Adrenal gland (tissue), 12 donors: ENCODE results near the gene CEP78. TPM values are rescaled to one million over a fixed set of nuclear protein-coding genes. Genes with fewer than 3 reads are reported as not detected.

Experiments
- DNase-seq, 7 donors: peaks; one replicate each; pipeline ENCODE4 v3.0.0-alpha.2; 2019 to 2020
- H3K27ac ChIP-seq, 5 donors: fragments of 200-600 bp; sonication (generic) in 4 of 5; 1 replicate in 3 of 5; 2 replicates in 2 of 5; pipeline versions ENCODE4 v1.5.1 to v1.8.0; 2016 to 2020; ENCODE audit warnings: mild to moderate bottlenecking in 1 of 5
- H3K27me3 ChIP-seq: fragments of 200-600 bp; 2 replicates; pipeline ENCODE4 v1.8.0; 2021
- H3K36me3 ChIP-seq, 2 donors: fragments of 200-600 bp; replicated peaks in 1 of 2; 1 replicate in 1 of 2; 2 replicates in 1 of 2; pipeline versions ENCODE4 v1.5.1 to v1.8.0; 2018 to 2022
- H3K4me1 ChIP-seq, 2 donors: fragments of 200-600 bp; replicated peaks in 1 of 2; 1 replicate in 1 of 2; 2 replicates in 1 of 2; pipeline versions ENCODE4 v1.5.1 to v1.8.0; 2018 to 2021
- H3K4me3 ChIP-seq, 4 donors: fragments of 200-600 bp; sonication (generic) in 3 of 4; one replicate each; pipeline ENCODE4 v1.5.1; 2016 to 2018
- H3K9me3 ChIP-seq, 3 donors: fragments of 200-600 bp; sonication (generic) in 1 of 3; replicated peaks in 1 of 3; 1 replicate in 2 of 3; 2 replicates in 1 of 3; pipeline versions ENCODE4 v1.5.1 to v1.8.0; 2016 to 2021
- CTCF ChIP-seq, 6 experiments: fragments of 450-650 bp in 4 of 6; fragments of 200-600 bp in 2 of 6; sonication (generic) in 1 of 6; IDR thresholded peaks; 1 replicate in 5 of 6; 2 replicates in 1 of 6; pipeline versions ENCODE4 v1.5.1 to v1.8.0; 2016 to 2021; ENCODE audit warnings: antibody characterized with exemption in 6 of 6, mild to moderate bottlenecking in 2 of 6, moderate library complexity in 1 of 6
- POLR2A ChIP-seq, 2 donors: fragments of 450-650 bp; IDR thresholded peaks; one replicate each; pipeline ENCODE4 v1.6.1; 2017; ENCODE audit warnings: antibody characterized with exemption in 2 of 2, mild to moderate bottlenecking in 2 of 2, moderate library complexity in 1 of 2
- WGBS, 4 donors: extraction: QIAGEN DNeasy Blood & Tissue Kit in 2 of 4; methylation state at CpG; one replicate each; pipeline versions ENCODE4 v1.1.5 to v1.1.7; 2013 to 2017; 5-methylcytosine and 5-hydroxymethylcytosine counted together
- intact Hi-C, 2 donors: fragments of 100-400 bp; cut with DNase I; formaldehyde crosslinking; loops; one replicate each; pipeline versions ENCODE4 v1.14.1 to v1.15.0; 2022 to 2023
- polyA plus RNA-seq, 3 donors: library from polyadenylated mRNA; stranded (reverse); fragments of 200-250 nt in 2 of 3; fragments of 350-450 nt in 1 of 3; fragmentation: Illumina TruSeq in 1 of 3; extraction: RNeasy Lipid Tissue Mini Kit (QIAGEN cat#74804) in 1 of 3; gene quantifications; one replicate each; pipeline ENCODE4 v1.2.3, GENCODE V29; 2013 to 2014
- total RNA-seq, 9 donors: library from RNA; depleted of rRNA in 4 of 9; stranded (reverse); fragments of >200 nt in 4 of 9; fragments of 120-200 nt in 1 of 9; fragmentation: NEBNext Ultra II Directional in 1 of 9; extraction: Animal tissue kit (Norgen Biotek cat#: 25700) in 1 of 9; gene quantifications; one replicate each; pipeline versions ENCODE4 v1.1.0 to v1.2.4, GENCODE V29; 2013 to 2023
- donor health status: healthy with polysubstance abuse.
- donor health status: Bipolar disorder and iron deficiency.
- donor health status: DM: yes; HTN: yes; CAD: no.
- donor health status: DM: no; HTN: no; CAD: no.
- donor health status: DM: no; HTN: no; CAD: no.
- donor health status: DM: yes; HTN: yes; CAD: no.

The CEP78 gene
- total and polyA plus RNA-seq, 12 donors = 5.5 to 18.5 (median 10.0) TPM

GRCh38 chr9:78292716-78293497 is 57.0 kb downstream of the CEP78 start:
- Histone ChIP-seq H3K4me3 (no peak overlapping the region), H3K4me1 (peaks cover 6 to 9% of the 10 kb centered on the region in 2 donors), H3K27me3 (no peaks in the 10 kb centered on the region), H3K36me3 (no peaks in the 10 kb centered on the region), H3K9me3 (no peaks in the 10 kb centered on the region), H3K27ac (no peak overlapping the region)
- DNase-seq = no peak
- 88 to 92% (median 91%) methylated on average over 9 of the region's 9 CpGs for WGBS, 4 donors
- no peak for TF ChIP-seq POLR2A (IDR thresholded peaks at IDR 0.05)
- no peak for TF ChIP-seq CTCF (IDR thresholded peaks at IDR 0.05)
- intact Hi-C loops = no loop called here

DNA sequence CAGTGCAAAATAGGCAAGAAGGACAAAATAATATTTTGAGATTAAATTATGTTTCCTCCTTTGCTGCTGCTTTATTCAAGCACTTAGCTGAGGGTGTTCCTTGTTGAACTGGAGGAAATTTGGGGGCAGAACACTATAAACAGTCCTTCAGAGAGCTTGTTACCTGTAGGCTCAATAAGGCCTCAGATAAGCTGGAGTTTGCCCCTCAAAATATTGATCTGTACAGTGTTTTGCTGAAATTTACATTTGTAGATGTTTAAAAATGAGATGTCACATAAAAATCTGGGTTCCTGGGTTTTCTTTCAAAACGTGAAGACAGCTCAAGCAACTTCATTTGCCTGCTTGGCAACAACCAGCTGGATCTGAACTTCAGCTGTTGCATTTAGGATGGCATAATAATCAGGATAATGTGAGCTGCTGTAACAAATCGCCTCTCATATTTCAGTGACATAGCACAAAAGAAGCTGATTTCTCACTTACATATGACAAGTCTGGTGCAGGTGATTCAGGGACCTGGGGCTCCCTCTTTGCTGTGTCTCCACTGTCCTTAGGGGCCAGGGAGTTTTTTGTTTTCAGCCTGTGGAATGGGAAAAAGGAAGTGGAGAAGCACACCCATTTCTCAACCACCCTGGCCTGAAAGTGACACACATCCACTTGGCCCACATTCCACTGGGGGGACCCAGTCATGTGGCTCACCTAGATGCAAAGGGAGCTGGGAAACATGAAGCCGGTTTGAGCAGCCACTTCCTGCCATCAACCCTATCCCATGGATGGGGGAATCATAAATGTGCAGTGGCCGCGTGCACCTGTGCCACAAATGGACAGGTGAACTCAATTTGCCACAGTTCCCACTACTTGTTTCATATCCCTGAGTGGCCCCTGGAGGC is 58.7 kb downstream of the CEP78 start:
- H3K9me3 ChIP-seq = no peaks in the 10 kb centered on the region
- intact Hi-C loops = no loop called here

GRCh38 chr9:78295177-78295575 is 59.3 kb downstream of the CEP78 start:
- no peaks in the 10 kb centered on the region for H3K36me3 ChIP-seq
- TF ChIP-seq CTCF (IDR thresholded peaks at IDR 0.05) (no peak), POLR2A (IDR thresholded peaks at IDR 0.05) (no peak)
- peak overlapping the region in 2 of 5 donors; percentile 85 to 89 for H3K27ac ChIP-seq
- no peaks in the 10 kb centered on the region for H3K27me3 ChIP-seq
- intact Hi-C loops = no loop called here
- WGBS, 4 donors = 80 to 92% (median 87%) methylated on average over 3 of the region's 3 CpGs
- peak in 1 of 7 donors; percentile 49 for DNase-seq
- H3K4me3 ChIP-seq = no peak overlapping the region
- peaks cover 12 to 13% of the 10 kb centered on the region in 2 donors for H3K4me1 ChIP-seq
- H3K9me3 ChIP-seq = no peaks in the 10 kb centered on the region

More for the DNA sequence above, 58.7 kb downstream of the CEP78 start:
- no peak overlapping the region for H3K27ac ChIP-seq
- H3K36me3 ChIP-seq = no peaks in the 10 kb centered on the region
- peak in 1 of 7 donors; percentile 42 for DNase-seq
- no peak overlapping the region for H3K4me3 ChIP-seq
- H3K4me1 ChIP-seq = peaks cover 12 to 13% of the 10 kb centered on the region in 2 donors
- no peak for TF ChIP-seq CTCF (IDR thresholded peaks at IDR 0.05)
- no peak for TF ChIP-seq POLR2A (IDR thresholded peaks at IDR 0.05)
- WGBS, 4 donors = 86 to 94% (median 92%) methylated on average over 5 of the region's 5 CpGs
- no peaks in the 10 kb centered on the region for H3K27me3 ChIP-seq

DNA sequence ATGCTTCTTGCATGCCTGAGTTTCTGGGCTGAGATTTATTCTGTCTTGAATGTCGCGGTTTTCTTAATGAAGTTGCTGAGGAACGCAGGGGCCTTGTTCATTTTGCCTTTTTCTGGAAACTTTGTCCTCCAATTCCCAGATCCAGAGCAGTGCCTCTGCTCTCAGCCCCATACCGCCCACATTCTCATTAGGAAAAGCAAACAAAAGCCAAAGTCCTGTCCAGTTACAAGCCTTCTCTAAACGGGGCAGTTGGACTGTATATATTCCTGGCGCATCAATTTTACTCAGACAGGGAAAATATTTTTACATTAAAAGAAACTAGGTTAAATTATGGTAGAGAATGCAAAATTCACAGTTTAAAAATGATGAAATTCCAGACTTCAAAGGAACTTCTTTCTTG is 59.9 kb downstream of the CEP78 start:
- H3K4me1 ChIP-seq = peaks cover 12 to 13% of the 10 kb centered on the region in 2 donors
- peak in 1 of 7 donors; percentile 33 for DNase-seq
- H3K9me3 ChIP-seq = no peaks in the 10 kb centered on the region
- no peaks in the 10 kb centered on the region for H3K36me3 ChIP-seq
- H3K27me3 ChIP-seq = no peaks in the 10 kb centered on the region
- intact Hi-C loops = no loop called here
- peak overlapping the region; percentile 77 to 89 (median 85) for H3K27ac ChIP-seq
- H3K4me3 ChIP-seq = peak overlapping the region in 1 of 4 donors; percentile 62
- 54 to 67% (median 64%) methylated on average over 6 of the region's 6 CpGs for WGBS, 4 donors
- TF ChIP-seq POLR2A (IDR thresholded peaks at IDR 0.05) (no peak), CTCF (IDR thresholded peaks at IDR 0.05) (no peak)
